Stimulated activated CD4-positive, alpha-beta T cell treated with anti-CD3 and anti-CD28 coated beads, Interleukin-4, amount 100 ng/mL, for 24 hours (primary cell): Measurements from ENCODE around the gene RAB25.
A peak's percentile ranks its signal among the peaks of the same experiment; 100 is the strongest.
"Not testable (repeated sequence)": the region's sequence is repeated elsewhere in the genome, so short reads cannot be mapped to it uniquely, and the experiment has no call there.

ENCODE experiments used
- DNase-seq: peaks from one replicate; pipeline ENCODE4 v3.0.0-alpha.2; 2020

RAB25 gene

GRCh38 chr1:156060937-156061636 is at the start of gene RAB25:
Gene RAB25 (plus strand): TSS chr1:156061160. CDS start chr1:156061401, 241 bp downstream.
- DNase-seq: no peak

- no peak for DNase-seq
Measured at GRCh38 chr1:156012051-156012817, 48.7 kb upstream of the RAB25 start.

- no peak for DNase-seq
Measured at GRCh38 chr1:156014829-156015228, 46.1 kb upstream of the RAB25 start.

- no peak for DNase-seq
Measured at GRCh38 chr1:156019946-156020292, 41.0 kb upstream of the RAB25 start.

GRCh38 chr1:156020293-156021092 is 40.5 kb upstream of the RAB25 start, which contains the start of gene SSR2:
Gene SSR2 (minus strand): TSS chr1:156020951. CDS start chr1:156020167, 784 bp downstream.
- DNase-seq: peak; percentile 88

- DNase-seq: no peak
Measured at GRCh38 chr1:156021093-156021428, 39.9 kb upstream of the RAB25 start.

GRCh38 chr1:156021954-156022353 is 39.0 kb upstream of the RAB25 start:
- DNase-seq: no peak

- no peak for DNase-seq
Measured at GRCh38 chr1:156024801-156025200, 36.2 kb upstream of the RAB25 start.

- DNase-seq: peak; percentile 18
Measured at GRCh38 chr1:156025876-156026275, 35.1 kb upstream of the RAB25 start.

GRCh38 chr1:156026588-156026987 is 34.4 kb upstream of the RAB25 start:
- no peak for DNase-seq

- no peak for DNase-seq
Measured at GRCh38 chr1:156033011-156033410, 27.9 kb upstream of the RAB25 start.

- not testable (repeated sequence) for DNase-seq
Measured at GRCh38 chr1:156034991-156035390, 26.0 kb upstream of the RAB25 start.

- no peak for DNase-seq
Measured at GRCh38 chr1:156042828-156043227, 18.1 kb upstream of the RAB25 start.

GRCh38 chr1:156045076-156045475 is 15.9 kb upstream of the RAB25 start:
- no peak for DNase-seq

GRCh38 chr1:156048663-156049258 is 12.2 kb upstream of the RAB25 start:
- no peak for DNase-seq

GRCh38 chr1:156050376-156050775 is 10.6 kb upstream of the RAB25 start:
- no peak for DNase-seq

GRCh38 chr1:156051011-156051725 is 9.8 kb upstream of the RAB25 start:
- no peak for DNase-seq

- DNase-seq: peak; percentile 72
Measured at GRCh38 chr1:156052862-156053767, 7.8 kb upstream of the RAB25 start.

- peak; percentile 86 for DNase-seq
Measured at GRCh38 chr1:156053768-156054499, 7.0 kb upstream of the RAB25 start, which contains the start of gene UBQLN4. Gene UBQLN4 (minus strand): TSS chr1:156053798. CDS start chr1:156053701, 97 bp downstream.

GRCh38 chr1:156054500-156055280 is 6.3 kb upstream of the RAB25 start, which contains the start of gene LAMTOR2:
Gene LAMTOR2 (plus strand): TSS chr1:156054782. CDS start chr1:156054890, 108 bp downstream.
- DNase-seq: peak; percentile 97
